ENCODE results near the gene MYCN.
"Not testable (repeated sequence)": the region's sequence is repeated elsewhere in the genome, so short reads cannot be mapped to it uniquely, and the experiment has no call there.

The MYCN gene

DNA sequence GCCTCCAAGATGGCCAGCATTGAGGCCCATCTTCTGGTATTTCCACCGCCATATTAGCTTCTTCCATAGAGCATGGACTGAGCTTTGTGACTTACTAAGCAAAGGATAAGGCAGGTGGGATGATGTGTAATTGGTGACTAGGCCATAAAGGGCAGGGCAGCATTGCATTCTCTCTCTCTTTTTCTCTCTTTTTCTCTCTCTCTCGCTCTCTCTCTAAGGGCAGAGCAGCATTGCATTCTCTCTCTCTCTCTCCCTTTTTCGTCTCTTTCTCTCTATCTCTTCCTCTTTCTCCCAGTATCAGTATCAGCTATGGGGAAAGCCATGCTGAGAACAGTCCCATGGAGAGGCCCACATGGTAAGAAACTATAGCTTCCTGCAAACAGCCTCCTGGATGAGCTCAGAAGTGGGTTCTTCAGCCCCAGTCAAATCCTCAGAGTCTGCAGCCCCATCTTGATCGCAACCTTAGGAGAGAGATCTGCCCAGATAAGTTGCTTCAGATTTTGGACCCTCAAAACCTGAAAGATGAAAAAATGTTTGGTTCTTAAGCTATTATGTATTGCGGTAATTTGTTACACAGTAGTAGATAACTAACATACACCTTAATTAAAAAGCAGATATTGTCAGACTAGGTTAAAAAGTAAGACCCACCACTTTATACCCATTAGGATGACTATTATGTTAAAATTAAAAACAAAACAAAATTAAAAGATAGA lies 39.1 kb upstream of the MYCN start:
- no peak overlapping the region for H3K4me3 ChIP-seq (ENCODE audit: low read depth, low read length)
- TF ChIP-seq, protein P1, sequence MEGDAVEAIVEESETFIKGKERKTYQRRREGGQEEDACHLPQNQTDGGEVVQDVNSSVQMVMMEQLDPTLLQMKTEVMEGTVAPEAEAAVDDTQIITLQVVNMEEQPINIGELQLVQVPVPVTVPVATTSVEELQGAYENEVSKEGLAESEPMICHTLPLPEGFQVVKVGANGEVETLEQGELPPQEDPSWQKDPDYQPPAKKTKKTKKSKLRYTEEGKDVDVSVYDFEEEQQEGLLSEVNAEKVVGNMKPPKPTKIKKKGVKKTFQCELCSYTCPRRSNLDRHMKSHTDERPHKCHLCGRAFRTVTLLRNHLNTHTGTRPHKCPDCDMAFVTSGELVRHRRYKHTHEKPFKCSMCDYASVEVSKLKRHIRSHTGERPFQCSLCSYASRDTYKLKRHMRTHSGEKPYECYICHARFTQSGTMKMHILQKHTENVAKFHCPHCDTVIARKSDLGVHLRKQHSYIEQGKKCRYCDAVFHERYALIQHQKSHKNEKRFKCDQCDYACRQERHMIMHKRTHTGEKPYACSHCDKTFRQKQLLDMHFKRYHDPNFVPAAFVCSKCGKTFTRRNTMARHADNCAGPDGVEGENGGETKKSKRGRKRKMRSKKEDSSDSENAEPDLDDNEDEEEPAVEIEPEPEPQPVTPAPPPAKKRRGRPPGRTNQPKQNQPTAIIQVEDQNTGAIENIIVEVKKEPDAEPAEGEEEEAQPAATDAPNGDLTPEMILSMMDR (IDR thresholded peaks at IDR 0.05; ENCODE audit: low read depth, low read length), result no peak
- no peak for DNase-seq (ENCODE audit: low read depth, low spot score)
- in situ Hi-C loops (cut with HindIII; ENCODE audit: low sequenced_read_pairs), result no loop called here

DNA sequence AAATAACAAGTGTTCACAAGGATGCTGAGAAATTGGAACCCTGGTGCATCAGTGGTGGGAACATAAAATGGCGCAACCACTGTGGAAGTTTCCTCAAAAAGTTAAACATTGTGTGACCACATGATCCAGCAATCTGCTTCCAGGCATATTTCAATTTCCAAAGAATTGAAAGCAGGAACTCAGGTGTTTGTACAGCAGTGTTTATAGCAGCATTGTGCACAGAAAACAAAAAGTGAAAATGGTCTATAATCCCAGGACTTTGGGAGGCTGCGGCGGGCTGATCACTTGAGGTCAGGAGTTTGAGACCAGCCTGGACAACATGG lies 38.6 kb upstream of the MYCN start:
- no peak overlapping the region for H3K4me3 ChIP-seq (ENCODE audit: low read depth, low read length)
- no peak for DNase-seq (ENCODE audit: low read depth, low spot score)
- in situ Hi-C loops (cut with HindIII; ENCODE audit: low sequenced_read_pairs), result no loop called here
- TF ChIP-seq, protein P1 (IDR thresholded peaks at IDR 0.05; ENCODE audit: low read depth, low read length), result no peak

- H3K4me3 ChIP-seq (ENCODE audit: low read depth, low read length); DNase-seq (ENCODE audit: low read depth, low spot score); in situ Hi-C loops (cut with HindIII; ENCODE audit: low sequenced_read_pairs): not testable (repeated sequence)
Observed at GRCh38 chr2:15903910-15904309, 36.4 kb upstream of the MYCN start.

GRCh38 chr2:15905267-15905645 lies 35.1 kb upstream of the MYCN start:
- TF ChIP-seq, protein P1 (IDR thresholded peaks at IDR 0.05; ENCODE audit: low read depth, low read length), result no peak
- in situ Hi-C loops (cut with HindIII; ENCODE audit: low sequenced_read_pairs), result no loop called here
- H3K4me3 ChIP-seq (ENCODE audit: low read depth, low read length), result no peak overlapping the region
- DNase-seq (ENCODE audit: low read depth, low spot score), result no peak

GRCh38 chr2:15905986-15906491 lies 34.3 kb upstream of the MYCN start:
- H3K4me3 ChIP-seq (ENCODE audit: low read depth, low read length), result no peak overlapping the region
- TF ChIP-seq, protein P1 (IDR thresholded peaks at IDR 0.05; ENCODE audit: low read depth, low read length), result no peak
- no peak for DNase-seq (ENCODE audit: low read depth, low spot score)
- in situ Hi-C loops (cut with HindIII; ENCODE audit: low sequenced_read_pairs), result no loop called here

- no peak overlapping the region for H3K4me3 ChIP-seq (ENCODE audit: low read depth, low read length)
- no peak for DNase-seq (ENCODE audit: low read depth, low spot score)
- TF ChIP-seq, protein P1 (IDR thresholded peaks at IDR 0.05; ENCODE audit: low read depth, low read length), result no peak
- in situ Hi-C loops (cut with HindIII; ENCODE audit: low sequenced_read_pairs), result no loop called here
Observed at GRCh38 chr2:15906778-15907177, 33.6 kb upstream of the MYCN start.

DNA sequence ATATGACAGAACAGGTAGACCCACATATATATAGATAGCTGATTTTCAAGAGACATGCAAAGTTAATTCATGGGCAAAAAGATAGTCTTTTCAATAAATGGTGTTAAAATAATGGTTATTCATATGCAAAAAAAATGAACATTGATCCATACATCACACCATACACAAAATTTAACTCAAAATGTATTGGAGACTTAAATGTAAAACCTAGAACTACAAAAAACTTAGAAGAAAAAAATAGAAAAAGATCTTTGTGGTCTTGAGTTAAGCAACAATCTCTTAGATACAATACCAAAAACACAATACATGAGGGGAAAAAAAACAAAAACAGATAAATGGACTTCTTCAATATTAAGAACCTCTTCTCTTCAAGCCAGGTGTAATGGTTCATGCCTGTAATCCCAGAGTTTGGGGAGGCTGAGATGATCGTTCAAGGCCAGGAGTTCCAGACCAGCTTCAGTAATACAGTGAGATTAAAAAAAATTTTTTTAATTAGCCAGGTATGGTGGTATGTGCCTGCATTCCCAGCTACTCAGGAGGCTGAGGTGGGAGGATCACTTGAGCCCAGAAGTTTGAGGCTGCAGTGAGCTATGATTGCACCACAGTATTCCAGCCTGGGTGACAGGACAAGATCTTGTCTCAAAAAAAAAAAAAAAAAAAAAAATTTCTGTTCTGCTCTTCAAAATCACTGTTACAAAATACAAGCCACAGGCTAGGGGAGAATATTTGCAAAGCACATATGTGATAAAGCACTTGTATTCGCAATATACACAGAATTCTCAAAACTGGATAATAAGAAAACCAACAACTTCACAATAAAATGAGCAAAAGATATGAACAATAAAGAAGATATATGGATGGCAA lies 32.7 kb upstream of the MYCN start:
- H3K4me3 ChIP-seq (ENCODE audit: low read depth, low read length), result no peak overlapping the region
- TF ChIP-seq, protein P1 (IDR thresholded peaks at IDR 0.05; ENCODE audit: low read depth, low read length), result no peak
- in situ Hi-C loops (cut with HindIII; ENCODE audit: low sequenced_read_pairs), result no loop called here
- no peak for DNase-seq (ENCODE audit: low read depth, low spot score)
